ENCODE data around the gene PVR.
"Not testable (repeated sequence)": the region's sequence is repeated elsewhere in the genome, so short reads cannot be mapped to it uniquely, and the experiment has no call there.

The PVR gene

DNA sequence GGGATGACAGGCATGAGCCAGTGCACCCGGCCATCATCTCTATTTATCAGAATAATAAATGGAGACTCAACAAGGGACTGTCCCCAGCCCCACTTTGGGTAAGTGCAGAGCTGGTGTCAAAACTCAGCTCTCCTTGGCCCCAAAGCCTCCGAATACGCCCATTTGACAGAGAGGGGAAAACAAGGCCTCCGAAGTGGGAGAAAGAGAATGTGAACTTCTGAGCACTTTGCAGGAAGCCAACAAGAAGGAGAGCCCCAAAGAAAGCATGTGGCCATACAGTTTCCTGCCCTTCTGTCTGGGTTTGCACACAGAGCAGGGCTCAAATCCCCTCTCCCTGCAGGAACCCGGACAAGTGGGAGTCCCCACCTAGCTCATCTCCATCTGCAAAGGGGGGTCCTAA lies 56.8 kb downstream of the PVR start:
- no peak for DNase-seq (ENCODE audit: low read depth in 2 of 2)

DNA sequence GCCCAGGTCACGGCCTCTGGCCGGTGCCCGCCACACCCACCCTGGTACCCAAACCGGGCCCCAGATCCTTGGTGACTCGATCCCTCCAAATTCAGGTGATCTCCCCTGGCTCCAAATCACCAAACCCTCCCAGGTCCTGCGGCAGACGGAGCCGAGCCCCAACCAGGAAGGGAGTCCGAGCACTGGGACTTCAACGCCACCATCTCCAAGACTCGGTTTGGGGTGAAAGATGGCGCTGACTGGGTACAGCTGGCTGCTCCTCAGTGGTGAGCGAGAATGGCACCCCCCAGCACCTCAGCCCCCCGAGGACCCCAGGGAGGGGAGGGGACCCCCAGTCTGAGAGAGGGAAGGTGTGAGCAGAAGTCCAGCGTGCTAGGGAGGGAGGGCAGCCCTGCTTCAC lies 57.5 kb downstream of the PVR start:
- no peak for DNase-seq (ENCODE audit: low read depth in 2 of 2)

GRCh38 chr19:44702551-44703176 lies 59.0 kb downstream of the PVR start:
- no peak for DNase-seq (ENCODE audit: low read depth in 2 of 2)

GRCh38 chr19:44703336-44704078 lies 59.8 kb downstream of the PVR start:
- DNase-seq (ENCODE audit: low read depth in 2 of 2): no peak

GRCh38 chr19:44704982-44705381 lies 61.3 kb downstream of the PVR start:
- DNase-seq (ENCODE audit: low read depth in 2 of 2): no peak

DNA sequence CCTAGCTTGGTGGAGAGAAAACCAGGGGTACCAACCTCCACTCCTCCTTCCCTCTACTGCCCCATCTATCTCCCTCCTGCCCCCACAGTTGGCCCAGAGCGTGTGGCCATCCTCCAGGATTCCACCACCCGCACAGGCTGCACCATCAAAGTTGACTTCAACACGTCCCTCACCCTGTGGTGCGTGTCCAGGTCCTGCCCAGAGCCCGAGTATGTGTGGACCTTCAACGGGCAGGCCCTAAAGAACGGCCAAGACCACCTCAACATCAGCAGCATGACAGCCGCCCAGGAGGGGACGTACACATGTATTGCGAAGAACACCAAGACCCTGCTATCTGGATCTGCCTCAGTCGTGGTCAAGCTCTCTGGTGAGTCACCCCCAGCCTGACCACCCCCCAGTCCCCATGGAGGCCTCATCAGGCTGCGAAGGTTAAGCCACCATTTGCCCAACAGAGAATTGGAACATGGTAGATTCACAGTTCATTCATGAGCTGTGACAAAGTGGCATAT lies 61.8 kb downstream of the PVR start:
- DNase-seq (ENCODE audit: low read depth in 2 of 2): no peak

DNA sequence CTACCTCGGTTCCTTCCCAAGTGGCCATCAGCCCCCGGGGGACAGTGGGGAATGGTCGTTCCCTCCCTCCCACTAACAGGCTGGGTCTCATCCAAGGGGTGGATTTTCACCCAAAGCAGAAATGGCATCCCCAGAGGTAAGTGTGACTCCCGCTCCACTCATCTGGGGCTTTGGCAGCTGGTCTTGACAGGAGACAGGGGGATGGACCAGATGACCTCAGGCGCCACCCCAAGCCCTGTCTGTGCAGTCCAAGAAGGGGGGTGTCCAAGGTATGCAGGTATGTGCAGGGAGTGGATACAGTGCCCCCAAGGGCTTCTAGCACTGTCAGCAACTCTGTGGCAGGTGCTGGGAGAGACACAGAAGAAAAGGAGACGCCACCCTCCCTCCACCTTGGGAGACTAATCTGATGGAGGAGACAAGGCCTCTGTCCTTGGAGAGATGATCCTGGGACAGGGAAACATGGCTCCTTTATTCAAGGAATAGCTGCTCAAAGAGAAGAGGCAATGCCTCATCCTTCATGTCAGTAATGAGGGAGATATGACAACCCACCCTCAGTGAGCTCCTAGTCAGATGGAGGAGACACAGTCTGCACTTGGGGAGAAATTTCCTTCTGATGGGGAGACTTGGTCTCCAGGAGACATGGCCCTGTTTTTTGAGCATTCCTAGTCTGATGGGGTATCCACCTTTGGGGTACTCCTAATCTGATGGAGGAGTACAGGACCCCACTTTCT lies 63.0 kb downstream of the PVR start:
- no peak for DNase-seq (ENCODE audit: low read depth in 2 of 2)

GRCh38 chr19:44707794-44708193 lies 64.1 kb downstream of the PVR start:
- DNase-seq (ENCODE audit: low read depth in 2 of 2): no peak

DNA sequence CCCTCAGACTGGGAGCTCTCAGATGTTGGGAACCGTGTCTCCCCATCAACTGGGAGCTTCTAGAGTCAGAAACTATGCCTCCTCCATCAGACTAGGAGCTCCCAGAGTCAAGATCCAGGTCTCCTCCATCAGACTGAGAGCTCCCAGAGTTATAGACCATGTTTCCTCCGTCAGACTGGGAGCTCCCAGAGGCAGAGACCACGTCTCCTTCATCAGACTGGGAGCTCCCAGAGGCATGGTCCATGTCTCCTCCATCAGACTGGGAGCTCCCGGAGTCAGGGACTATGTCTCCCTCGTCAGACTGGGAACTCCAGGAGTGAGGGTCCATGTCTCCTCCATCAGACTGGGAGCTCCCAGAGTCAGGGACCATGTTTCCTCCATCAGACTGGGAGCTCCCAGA lies 65.2 kb downstream of the PVR start:
- DNase-seq (ENCODE audit: low read depth in 2 of 2): no peak

DNA sequence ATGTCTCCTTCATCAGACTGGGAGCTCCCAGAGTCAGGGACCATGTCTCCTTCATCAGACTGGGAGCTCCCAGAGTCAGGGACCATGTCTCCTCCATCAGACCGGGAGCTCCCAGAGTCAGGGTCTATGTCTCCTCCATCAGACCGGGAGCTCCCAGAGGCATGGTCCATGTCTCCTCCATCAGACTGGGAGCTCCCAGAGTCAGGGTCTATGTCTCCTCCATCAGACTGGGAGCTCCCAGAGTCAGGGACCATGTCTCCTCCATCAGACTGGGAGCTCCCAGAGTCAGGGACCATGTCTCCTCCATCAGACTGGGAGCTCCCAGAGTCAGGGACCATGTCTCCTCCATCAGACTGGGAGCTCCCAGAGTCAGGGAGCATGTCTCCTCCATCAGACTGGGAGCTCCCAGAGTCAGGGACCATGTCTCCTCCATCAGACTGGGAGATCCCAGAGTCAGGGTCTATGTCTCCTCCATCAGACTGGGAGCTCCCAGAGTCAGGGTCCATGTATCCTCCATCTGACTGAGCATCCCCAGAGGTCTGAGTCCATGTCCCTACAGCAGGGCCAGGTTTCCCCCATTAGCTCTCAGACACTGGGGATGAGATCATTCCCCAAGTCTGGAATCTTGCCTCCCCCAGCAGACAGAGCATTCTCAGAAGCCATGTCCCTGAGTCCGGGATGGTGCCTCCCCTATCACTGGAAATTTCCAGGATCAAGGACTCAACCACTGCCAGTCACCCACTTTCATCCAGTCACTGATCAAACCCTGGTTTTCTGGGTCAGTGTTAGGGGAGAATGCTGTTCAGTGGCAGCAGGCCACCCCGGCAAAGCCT lies 65.9 kb downstream of the PVR start:
- not testable (repeated sequence) for DNase-seq (ENCODE audit: low read depth in 2 of 2)

DNA sequence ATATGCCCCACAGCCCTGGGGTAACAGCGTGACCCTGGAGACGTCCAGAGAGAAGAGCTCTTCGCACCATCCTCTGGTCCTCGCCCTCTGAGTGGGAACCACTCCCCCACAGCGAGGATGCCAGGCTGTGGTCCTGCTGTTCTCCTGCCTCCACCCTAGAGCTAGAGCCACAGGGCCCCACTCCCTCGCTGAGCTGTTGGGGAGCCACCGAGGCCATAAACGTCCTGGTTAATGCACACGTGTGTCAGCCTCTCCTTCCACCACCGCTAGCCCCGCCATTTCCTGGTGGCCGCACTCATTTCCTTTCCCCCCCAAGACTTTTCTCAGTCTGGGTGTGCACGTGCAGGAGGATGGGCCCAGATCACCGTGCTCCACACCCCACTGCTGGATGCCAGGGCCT lies 66.8 kb downstream of the PVR start:
- DNase-seq (ENCODE audit: low read depth in 2 of 2): no peak

DNA sequence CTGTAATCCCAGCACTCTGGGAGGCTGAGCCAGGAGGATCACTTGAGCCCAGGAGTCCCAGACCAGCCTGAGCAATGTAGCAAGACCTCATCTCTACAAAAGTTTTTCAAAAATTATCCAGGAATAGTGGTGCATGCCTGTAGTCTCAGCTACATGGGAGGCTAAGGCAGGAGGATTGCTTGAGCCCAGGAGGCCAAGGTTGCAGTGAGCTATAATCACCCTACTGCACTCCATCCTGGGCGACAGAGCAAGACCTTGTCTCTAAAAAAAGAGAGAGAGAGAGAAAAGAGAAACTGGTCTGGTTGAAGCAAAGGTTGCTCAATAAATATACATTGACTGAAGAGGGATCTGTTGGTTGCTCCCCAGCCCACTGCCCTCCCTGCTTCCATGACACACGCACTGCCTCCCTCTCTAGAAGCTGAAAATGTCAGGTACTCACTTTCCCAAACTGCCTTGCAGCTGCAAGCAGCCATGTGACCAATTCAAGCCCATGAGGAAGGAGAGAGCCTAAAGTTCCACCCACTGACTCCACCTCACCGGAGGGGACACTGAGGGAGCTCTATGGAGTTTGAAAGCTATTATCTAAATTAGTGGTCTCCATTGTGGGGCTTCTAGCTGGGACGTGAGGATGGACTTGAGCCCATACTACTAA lies 69.3 kb downstream of the PVR start:
- DNase-seq (ENCODE audit: low read depth in 2 of 2): no peak
